CD4-positive, alpha-beta T cell treated with Interleukin-4 for 1 hour (primary cell): Measurements from ENCODE around the gene CD302.
"Not testable (repeated sequence)": the region's sequence is repeated elsewhere in the genome, so short reads cannot be mapped to it uniquely, and the experiment has no call there.

Experiments used
- DNase-seq, 2 donors: peaks; one replicate each; pipeline ENCODE4 v3.0.0-alpha.2; 2020 to 2022

The CD302 gene

GRCh38 chr2:159744363-159744762 is 53.6 kb downstream of the CD302 start:
- no peak for DNase-seq

GRCh38 chr2:159742846-159743245 is 55.2 kb downstream of the CD302 start:
- DNase-seq: no peak

GRCh38 chr2:159738509-159739390 is 59.3 kb downstream of the CD302 start:
- peak in 1 of 2 donors; percentile 19 for DNase-seq

- DNase-seq: no peak
Observed at GRCh38 chr2:159737917-159738296, 60.1 kb downstream of the CD302 start.

GRCh38 chr2:159737292-159737916 is 60.6 kb downstream of the CD302 start:
- no peak for DNase-seq

- DNase-seq: no peak
Observed at GRCh38 chr2:159736048-159736447, 62.0 kb downstream of the CD302 start.

- no peak for DNase-seq
Observed at GRCh38 chr2:159735648-159736047, 62.4 kb downstream of the CD302 start.

GRCh38 chr2:159728629-159729028 is 69.4 kb downstream of the CD302 start:
- no peak for DNase-seq

GRCh38 chr2:159725713-159726112 is 72.3 kb downstream of the CD302 start:
- no peak for DNase-seq

- not testable (repeated sequence) for DNase-seq
Observed at GRCh38 chr2:159724795-159725572, 73.0 kb downstream of the CD302 start.

GRCh38 chr2:159722580-159722979 is 75.4 kb downstream of the CD302 start:
- DNase-seq: no peak

GRCh38 chr2:159720676-159721075 is 77.3 kb downstream of the CD302 start:
- no peak for DNase-seq
